ENCODE data around the gene ADRA2B. TPM values are rescaled to one million over a fixed set of nuclear protein-coding genes. Genes with fewer than 3 reads are reported as not detected.

The ADRA2B gene
- polyA plus RNA-seq, 2 of the 4 experiments (the other 2 are of a cell fraction) = 0.03 to 0.05 TPM

DNA sequence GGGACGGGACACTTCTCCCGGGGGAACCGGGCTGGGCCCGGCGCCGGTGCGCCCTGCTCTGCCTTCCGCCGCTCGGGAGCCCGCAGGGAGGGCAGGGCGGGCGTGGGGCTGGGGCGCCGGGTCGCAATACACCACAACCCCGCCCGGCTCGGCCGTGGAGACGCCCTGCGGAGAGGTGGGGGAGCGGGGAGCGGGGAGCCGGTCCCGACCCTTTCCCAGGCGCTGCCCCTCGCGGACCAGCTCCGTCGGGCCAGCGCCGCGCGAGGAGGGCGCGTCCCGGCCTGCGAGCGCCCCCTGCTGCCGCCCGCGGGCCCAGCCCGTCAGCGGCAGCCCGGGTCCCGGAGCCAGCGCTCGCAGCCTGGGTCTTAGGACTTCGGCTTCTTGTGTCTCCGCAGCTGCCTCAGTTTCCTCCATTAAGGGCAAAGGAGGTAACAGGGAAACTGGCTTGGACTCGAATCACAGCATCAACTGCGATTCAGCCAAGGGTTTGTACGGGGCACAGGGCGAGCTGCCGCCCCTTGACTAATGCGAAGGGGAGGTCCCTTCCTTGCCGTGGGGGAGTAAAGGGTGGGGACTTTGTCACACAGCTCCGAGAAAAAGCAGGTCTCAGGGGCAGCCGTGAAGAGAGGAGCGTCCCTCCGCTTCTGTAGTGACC lies 635 bp upstream of the ADRA2B start:
- H3K9me3 ChIP-seq = no peaks in the 10 kb centered on the region
- DNase-seq (ENCODE audit: low read depth in 1 of 2, low spot score in 1 of 2) = peak; percentile 40 to 85
- TF ChIP-seq, protein P1, sequence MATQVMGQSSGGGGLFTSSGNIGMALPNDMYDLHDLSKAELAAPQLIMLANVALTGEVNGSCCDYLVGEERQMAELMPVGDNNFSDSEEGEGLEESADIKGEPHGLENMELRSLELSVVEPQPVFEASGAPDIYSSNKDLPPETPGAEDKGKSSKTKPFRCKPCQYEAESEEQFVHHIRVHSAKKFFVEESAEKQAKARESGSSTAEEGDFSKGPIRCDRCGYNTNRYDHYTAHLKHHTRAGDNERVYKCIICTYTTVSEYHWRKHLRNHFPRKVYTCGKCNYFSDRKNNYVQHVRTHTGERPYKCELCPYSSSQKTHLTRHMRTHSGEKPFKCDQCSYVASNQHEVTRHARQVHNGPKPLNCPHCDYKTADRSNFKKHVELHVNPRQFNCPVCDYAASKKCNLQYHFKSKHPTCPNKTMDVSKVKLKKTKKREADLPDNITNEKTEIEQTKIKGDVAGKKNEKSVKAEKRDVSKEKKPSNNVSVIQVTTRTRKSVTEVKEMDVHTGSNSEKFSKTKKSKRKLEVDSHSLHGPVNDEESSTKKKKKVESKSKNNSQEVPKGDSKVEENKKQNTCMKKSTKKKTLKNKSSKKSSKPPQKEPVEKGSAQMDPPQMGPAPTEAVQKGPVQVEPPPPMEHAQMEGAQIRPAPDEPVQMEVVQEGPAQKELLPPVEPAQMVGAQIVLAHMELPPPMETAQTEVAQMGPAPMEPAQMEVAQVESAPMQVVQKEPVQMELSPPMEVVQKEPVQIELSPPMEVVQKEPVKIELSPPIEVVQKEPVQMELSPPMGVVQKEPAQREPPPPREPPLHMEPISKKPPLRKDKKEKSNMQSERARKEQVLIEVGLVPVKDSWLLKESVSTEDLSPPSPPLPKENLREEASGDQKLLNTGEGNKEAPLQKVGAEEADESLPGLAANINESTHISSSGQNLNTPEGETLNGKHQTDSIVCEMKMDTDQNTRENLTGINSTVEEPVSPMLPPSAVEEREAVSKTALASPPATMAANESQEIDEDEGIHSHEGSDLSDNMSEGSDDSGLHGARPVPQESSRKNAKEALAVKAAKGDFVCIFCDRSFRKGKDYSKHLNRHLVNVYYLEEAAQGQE (IDR thresholded peaks at IDR 0.05) = no peak
- TF ChIP-seq RNF2 (IDR thresholded peaks at IDR 0.05; ENCODE audit: borderline replicate concordance, low read depth) = no peak
- TF ChIP-seq EHF (CRISPR knock-in tag; IDR thresholded peaks at IDR 0.05) = no peak
- peak; percentile 36 to 91; a peak in 4 of 5 replicates for TF ChIP-seq RAD21 (conservative IDR thresholded peaks at IDR 0.05 in 1 of 2, IDR thresholded peaks at IDR 0.05 in 1 of 2)
- TF ChIP-seq, protein P2, sequence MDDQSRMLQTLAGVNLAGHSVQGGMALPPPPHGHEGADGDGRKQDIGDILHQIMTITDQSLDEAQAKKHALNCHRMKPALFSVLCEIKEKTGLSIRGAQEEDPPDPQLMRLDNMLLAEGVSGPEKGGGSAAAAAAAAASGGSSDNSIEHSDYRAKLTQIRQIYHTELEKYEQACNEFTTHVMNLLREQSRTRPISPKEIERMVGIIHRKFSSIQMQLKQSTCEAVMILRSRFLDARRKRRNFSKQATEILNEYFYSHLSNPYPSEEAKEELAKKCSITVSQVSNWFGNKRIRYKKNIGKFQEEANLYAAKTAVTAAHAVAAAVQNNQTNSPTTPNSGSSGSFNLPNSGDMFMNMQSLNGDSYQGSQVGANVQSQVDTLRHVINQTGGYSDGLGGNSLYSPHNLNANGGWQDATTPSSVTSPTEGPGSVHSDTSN (IDR thresholded peaks at IDR 0.05) = no peak
- peak; percentile 91 for TF ChIP-seq SMC3 (IDR thresholded peaks at IDR 0.05)
- no peak for TF ChIP-seq RARB (CRISPR knock-in tag; IDR thresholded peaks at IDR 0.05)
- TF ChIP-seq, protein P3, sequence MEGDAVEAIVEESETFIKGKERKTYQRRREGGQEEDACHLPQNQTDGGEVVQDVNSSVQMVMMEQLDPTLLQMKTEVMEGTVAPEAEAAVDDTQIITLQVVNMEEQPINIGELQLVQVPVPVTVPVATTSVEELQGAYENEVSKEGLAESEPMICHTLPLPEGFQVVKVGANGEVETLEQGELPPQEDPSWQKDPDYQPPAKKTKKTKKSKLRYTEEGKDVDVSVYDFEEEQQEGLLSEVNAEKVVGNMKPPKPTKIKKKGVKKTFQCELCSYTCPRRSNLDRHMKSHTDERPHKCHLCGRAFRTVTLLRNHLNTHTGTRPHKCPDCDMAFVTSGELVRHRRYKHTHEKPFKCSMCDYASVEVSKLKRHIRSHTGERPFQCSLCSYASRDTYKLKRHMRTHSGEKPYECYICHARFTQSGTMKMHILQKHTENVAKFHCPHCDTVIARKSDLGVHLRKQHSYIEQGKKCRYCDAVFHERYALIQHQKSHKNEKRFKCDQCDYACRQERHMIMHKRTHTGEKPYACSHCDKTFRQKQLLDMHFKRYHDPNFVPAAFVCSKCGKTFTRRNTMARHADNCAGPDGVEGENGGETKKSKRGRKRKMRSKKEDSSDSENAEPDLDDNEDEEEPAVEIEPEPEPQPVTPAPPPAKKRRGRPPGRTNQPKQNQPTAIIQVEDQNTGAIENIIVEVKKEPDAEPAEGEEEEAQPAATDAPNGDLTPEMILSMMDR (IDR thresholded peaks at IDR 0.05) = peak; percentile 97
- H3K4me2 ChIP-seq = peak overlapping the region; percentile 97
- WGBS (ENCODE audit: missing lambda C conversion rate) = 15% methylated on average over 11 of the region's 62 CpGs
- ChIA-PET CTCF (interaction anchor here (0.6 to 9.6 kb wide), 47 partner anchors 10 to 432 kb away, joined by 3 to 126 read pairs (median 5); partner anchors contain the start of genes ANKRD36C, ASTL and STARD7), POLR2A (no interaction called here)
- peaks cover 4% of the 10 kb centered on the region; the same call in 2 of the 3 replicates for H3K4me1 ChIP-seq
- peak overlapping the region; percentile 69 for H3K4me3 ChIP-seq
- peak; percentile 78 to 88 for ATAC-seq
- no peak for FAIRE-seq
- peak overlapping the region; percentile 56 to 78; a peak in 5 of 6 replicates for H3K27ac ChIP-seq

DNA sequence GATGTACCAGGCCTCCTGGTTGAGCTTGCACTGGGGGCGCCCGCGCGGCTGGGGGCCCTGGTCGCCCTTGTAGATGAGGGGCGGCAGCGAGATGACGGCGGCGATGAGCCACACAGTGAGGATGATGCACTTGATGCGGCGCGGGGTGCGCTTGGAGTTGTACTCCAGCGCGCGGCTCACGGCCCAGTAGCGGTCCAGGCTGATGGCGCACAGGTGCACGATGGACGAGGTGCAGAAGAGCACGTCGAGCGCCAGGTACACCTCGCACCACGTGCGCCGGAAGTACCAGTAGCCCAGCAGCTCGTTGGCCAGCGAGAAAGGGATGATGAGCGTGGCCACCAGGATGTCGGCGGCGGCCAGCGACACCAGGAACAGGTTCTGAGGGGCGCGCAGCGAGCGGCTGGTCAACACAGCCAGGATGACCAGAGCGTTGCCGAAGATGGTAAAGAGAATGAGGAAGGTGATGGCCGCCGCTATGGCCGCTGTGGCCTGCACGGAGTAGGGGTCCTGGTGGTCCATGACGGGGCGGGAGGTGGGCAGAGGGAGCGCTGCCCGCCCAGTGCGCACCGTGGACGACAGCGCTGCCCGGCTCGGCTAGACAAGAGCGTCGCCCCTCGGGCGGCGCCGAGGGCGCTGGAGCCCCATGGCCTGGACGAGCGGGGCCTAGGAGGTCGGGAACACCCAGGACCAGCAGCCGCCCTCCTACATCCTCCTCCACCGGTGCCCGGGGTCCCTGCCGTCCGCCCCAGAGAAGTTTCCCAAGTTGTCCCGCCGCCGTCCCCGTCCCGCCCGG lies 544 bp downstream of the ADRA2B start:
- H3K4me2 ChIP-seq = peak overlapping the region; percentile 97
- H3K27ac ChIP-seq = peak overlapping the region; percentile 56 to 78; a peak in 4 of 6 replicates
- DNase-seq (ENCODE audit: low read depth in 1 of 2, low spot score in 1 of 2) (no peak), ATAC-seq (peak; percentile 1 to 4; a peak in 3 of 6 replicates), FAIRE-seq (no peak)
- ChIA-PET CTCF (interaction anchor here (0.8 to 9.6 kb wide), 18 partner anchors 12 to 395 kb away, joined by 3 to 126 read pairs (median 10); partner anchors contain the start of genes ANKRD36C and ASTL), POLR2A (no interaction called here)
- no peaks in the 10 kb centered on the region for H3K9me3 ChIP-seq
- WGBS (ENCODE audit: missing lambda C conversion rate) = 83% methylated on average over 73 of the region's 77 CpGs
- H3K4me3 ChIP-seq = peak overlapping the region; percentile 69
- peaks cover 4% of the 10 kb centered on the region; the same call in 2 of the 3 replicates for H3K4me1 ChIP-seq
- TF ChIP-seq, protein P4, sequence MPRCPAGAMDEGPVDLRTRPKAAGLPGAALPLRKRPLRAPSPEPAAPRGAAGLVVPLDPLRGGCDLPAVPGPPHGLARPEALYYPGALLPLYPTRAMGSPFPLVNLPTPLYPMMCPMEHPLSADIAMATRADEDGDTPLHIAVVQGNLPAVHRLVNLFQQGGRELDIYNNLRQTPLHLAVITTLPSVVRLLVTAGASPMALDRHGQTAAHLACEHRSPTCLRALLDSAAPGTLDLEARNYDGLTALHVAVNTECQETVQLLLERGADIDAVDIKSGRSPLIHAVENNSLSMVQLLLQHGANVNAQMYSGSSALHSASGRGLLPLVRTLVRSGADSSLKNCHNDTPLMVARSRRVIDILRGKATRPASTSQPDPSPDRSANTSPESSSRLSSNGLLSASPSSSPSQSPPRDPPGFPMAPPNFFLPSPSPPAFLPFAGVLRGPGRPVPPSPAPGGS (IDR thresholded peaks at IDR 0.05) = no peak
- TF ChIP-seq JUNB (IDR thresholded peaks at IDR 0.05) (no peak), RFX5 (IDR thresholded peaks at IDR 0.05) (no peak), KDM1A (IDR thresholded peaks at IDR 0.05; ENCODE audit: low read depth) (no peak), JUN (IDR thresholded peaks at IDR 0.05) (no peak), CBX2 (IDR thresholded peaks at IDR 0.05; ENCODE audit: borderline replicate concordance, low read depth) (no peak), KDM5A (IDR thresholded peaks at IDR 0.05) (no peak), ZSCAN20 (CRISPR knock-in tag; IDR thresholded peaks at IDR 0.05) (no peak), RNF2 (IDR thresholded peaks at IDR 0.05; ENCODE audit: borderline replicate concordance, low read depth) (no peak), MAZ (IDR thresholded peaks at IDR 0.05; ENCODE audit: borderline replicate concordance, low read depth, low read length) (no peak), CEBPB (IDR thresholded peaks at IDR 0.05) (no peak), HDAC2 (IDR thresholded peaks at IDR 0.05) (no peak)
- TF ChIP-seq, protein P5, sequence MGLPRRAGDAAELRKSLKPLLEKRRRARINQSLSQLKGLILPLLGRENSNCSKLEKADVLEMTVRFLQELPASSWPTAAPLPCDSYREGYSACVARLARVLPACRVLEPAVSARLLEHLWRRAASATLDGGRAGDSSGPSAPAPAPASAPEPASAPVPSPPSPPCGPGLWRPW (IDR thresholded peaks at IDR 0.05) = no peak
- TF ChIP-seq, protein P1 (IDR thresholded peaks at IDR 0.05) = no peak
